Stimulated activated CD4-positive, alpha-beta T cell treated with anti-CD3 and anti-CD28 coated beads, TNF-alpha, amount 100 ng/mL, for 4 hours (primary cell): Measurements from ENCODE around the gene RAPGEF6.
"Not testable (repeated sequence)": the region's sequence is repeated elsewhere in the genome, so short reads cannot be mapped to it uniquely, and the experiment has no call there.

ENCODE experiments used
- DNase-seq, 3 experiments: peaks; one replicate each; pipeline ENCODE4 v3.0.0-alpha.2; 2020; ENCODE audit warnings: low read depth in 3 of 3

RAPGEF6 gene

DNA sequence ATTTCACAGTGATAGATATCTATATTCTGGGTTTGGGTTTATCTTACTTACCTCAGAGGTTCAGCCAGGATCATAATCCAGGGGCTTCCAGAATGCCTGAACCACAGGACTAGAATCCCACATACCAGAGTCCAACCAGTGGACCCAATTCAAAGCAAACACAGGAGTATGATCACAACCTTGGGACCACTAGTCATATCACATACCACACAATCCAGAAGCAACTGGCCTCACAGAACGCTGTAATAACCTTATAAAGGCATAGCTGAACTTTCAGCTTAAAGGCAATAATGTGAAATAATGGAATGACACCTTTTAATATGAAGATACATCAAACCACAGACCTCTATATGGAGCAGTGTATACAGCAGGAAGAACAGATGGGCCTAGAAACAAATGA is 25.3 kb downstream of the RAPGEF6 start:
- DNase-seq = no peak

GRCh38 chr5:131608597-131608996 is 26.4 kb downstream of the RAPGEF6 start:
- DNase-seq = no peak

DNA sequence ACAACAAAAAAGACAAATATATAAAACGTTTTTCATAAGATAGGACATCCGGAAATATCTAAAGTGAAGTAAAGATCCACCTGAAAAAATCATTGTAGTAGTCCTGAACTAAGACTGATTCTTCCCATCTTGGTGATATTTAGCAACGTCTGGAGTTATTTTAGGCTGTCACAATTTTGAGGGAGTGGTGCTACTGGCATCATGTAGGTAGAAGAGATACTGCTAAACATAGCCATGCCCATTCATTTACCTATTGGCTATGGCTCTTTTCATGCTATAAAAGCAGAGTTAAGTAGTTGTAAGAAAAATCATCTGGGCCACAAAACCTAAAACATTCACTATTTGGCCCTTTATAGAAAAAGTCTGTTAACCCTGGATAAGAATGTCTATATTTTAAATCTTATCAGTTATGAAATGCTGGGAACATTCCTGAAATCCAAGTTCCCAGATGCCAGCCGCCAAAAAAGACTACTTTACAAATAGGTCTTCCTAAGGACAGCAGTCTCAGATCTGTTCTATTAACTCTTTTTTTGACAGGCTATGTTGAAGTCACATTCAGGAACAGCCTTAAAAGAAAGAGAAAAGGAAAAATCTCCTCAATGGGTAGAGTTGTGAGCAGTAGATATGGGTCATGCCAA is 27.0 kb downstream of the RAPGEF6 start:
- DNase-seq = no peak

DNA sequence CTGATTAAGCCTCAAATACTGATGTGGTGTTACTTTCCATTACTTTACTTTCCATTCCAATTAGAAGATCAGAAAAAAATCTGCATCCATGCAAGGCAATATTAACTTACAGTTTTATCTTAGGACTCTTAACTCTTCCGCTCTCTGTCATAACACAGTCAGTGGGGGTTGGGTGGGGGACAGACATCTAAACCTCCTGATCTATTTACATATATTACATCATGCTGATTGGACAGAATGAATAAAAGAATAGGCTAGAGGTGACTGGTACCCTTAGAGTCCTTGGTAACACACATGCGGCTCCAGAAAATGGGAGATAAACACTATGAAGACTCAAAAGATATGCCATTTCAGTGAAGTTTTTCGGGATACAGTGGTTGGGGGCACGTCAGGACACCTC is 27.6 kb downstream of the RAPGEF6 start:
- no peak for DNase-seq

DNA sequence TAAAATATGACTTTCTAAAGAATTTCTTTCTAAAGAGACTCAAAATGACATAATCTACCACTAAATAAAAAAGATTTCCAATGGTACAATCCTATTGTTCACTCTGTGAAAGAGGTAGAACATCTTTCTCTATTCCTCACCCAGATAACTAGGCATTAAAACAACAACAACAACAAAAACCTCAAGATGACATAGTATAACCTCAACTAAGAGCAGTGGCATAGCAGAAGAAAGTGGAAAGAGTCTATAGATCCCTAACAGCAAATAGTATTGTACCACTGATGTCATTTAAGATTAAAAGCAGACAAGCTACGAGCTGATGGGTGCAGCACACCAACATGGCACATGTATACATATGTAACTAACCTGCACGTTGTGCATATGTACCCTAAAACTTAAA is 29.9 kb downstream of the RAPGEF6 start:
- DNase-seq = no peak

DNA sequence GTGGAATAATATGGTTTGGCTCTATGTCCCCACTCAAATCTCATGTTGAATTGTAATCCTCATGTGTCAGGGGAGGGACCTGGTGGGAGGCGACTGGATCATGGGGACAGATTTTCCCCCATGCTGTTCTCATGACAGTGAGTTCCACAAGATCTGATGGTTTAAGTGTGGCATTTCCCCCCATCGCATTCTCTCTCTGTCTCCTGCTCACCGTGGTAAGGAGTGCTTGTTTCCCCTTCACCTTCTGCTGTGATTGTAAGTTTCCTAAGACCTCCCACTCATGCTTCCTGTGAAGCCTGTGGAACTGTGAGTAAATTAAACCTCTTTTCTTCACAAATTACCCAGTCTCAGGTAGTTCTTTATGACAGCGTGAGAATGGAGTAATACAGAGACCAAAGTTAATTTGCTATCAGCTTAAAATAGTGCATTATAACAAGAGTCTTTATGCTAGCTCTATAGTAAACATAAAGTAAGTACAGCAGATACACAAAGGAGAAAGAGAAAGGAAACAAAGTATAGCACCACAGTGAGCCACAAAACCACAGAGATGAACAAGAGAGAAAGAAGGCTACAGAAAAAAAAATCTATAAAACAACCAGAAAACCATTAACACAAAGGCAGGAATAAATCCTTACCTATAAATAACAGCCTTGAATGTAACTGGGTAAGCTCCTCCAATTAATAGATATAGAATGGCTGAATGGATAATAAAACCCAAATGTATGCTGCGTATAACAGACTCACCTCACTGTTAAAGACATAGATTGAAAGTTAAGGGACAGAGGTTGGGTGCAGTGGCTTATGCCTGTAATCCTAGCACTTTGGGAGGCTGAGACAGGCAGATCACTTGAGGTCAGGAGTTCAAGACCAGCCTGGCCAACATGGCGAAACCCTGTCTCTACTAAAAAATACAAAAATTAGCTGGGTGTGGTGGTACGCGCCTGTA is 39.7 kb downstream of the RAPGEF6 start:
- peak in 1 of 3 experiments; percentile 12 for DNase-seq

DNA sequence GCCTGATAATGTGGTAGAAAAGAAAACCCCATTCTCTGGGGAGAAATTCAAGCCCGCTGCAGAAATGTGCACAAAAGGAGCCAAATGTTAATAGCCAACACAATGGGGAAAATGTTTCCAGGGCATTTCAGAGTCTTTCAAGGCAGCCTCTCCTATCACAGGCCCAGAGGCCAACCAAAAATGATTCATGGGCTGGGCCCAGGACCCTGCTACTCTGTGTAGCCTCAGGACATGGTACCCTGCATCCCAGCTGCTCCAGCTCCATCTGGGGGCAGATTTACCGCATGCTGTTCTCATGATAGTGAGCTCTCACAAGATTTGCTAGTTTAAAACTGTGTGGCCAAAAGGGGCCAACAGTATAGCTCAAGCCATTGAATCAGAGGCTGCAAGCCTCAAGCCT is 41.1 kb downstream of the RAPGEF6 start:
- DNase-seq = no peak

- DNase-seq = not testable (repeated sequence)
Measured at GRCh38 chr5:131593436-131593835, 41.6 kb downstream of the RAPGEF6 start.

DNA sequence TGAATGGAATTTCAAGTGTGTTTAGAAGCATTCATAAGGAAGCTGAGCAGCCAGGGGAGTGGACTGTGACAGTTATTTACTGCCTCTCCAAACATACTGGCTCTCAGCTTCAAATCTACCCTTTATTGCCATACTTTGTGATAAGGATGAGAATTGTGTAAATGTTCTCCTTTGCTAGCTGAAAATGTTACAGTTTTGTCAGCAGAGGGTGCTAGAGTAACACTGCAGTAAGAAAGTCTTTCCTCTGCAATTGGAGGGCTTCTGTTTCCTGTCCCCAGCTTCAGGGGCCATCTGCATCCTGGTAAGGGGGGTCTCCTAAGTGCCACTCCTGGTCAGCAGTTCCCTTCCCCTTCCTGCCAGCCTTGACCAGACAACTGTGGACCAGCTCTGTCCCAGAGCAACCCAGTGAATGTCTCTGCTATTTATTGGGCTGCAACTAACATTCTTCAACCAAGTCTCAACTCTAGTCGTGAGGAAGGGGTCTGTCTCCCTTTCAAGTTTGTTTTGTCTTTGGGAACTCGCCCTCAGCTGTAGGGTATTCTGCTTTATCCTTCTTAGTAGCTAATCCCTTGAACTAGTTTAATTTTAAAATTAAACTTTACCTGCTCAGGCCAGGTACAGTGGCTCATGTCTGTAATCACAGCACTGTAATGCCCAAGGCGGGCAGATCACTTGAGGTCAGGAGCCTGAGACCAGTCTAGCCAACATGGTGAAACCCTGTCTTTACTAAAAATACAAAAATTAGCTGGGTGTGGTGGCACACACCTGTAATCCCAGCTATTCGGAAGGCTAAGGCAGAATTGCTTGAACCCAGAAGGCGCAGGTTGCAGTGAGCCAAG is 45.3 kb downstream of the RAPGEF6 start:
- peak in 1 of 3 experiments; percentile 5 for DNase-seq

- no peak for DNase-seq
Measured at GRCh38 chr5:131587541-131587940, 47.5 kb downstream of the RAPGEF6 start.

GRCh38 chr5:131581702-131582101 is 53.3 kb downstream of the RAPGEF6 start:
- DNase-seq = no peak

DNA sequence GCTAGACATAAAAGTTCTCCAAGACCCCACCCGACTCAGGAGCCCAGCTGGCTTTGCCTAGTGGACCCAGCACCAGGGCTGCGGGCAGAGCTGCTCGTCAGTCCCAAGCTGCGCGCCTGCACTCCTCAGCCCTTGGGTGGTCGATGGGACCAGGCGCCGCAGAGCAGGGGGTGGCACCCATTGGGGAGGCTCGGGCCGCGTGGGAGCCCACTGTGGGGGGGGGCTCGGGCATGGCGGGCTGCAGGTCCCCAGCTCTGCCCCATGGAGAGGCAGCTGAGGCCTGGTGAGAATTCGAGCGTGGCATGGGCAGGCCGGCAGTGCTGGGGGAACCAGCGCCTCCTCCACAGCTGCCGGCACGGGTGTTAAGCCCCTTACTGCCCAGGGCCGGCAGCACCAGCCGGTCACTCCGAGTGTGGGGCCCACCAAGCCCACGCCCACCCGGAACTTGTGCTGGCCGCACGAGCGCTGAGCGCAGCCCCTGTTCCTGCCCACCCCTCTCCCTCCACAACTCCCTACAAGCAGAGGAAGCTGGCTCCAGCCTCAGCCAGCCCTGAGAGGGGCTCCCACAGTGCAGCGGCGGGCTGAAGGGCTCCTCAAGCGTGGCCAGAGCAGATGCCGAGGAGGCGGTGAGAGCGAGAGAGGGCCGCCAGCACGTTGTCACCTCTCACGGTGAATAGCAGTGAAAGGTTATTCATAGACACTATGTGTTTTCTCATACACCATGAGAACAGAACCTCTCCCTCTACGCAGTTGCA is 54.9 kb downstream of the RAPGEF6 start:
- no peak for DNase-seq

DNA sequence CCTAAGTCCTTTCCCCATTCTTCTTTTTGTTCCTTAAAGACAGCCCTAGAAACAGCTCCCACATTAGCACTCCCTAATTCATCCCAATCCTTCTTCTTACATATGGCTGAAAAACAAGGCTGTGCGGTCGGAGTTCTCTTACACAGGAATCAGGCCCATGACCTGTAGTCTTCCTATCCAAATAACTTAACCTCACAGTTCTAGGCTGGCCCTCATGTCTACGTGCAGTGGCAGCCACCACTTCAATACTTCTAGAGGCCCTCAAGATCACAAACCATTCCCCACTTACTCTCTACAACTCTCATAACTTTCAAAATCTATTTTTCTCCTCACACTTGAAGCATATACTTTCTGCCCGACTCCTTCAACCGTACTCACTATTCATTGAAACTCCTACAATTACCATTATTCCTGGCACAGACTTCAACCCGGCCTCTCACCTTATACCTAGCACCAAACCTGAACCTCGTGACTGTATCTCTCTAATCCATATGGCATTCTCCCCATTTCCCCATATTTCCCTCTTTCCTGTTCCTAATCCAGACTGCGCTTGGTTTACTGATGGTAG is 59.3 kb downstream of the RAPGEF6 start:
- DNase-seq = no peak

GRCh38 chr5:131571669-131572168 is 63.3 kb downstream of the RAPGEF6 start:
- DNase-seq = no peak

DNA sequence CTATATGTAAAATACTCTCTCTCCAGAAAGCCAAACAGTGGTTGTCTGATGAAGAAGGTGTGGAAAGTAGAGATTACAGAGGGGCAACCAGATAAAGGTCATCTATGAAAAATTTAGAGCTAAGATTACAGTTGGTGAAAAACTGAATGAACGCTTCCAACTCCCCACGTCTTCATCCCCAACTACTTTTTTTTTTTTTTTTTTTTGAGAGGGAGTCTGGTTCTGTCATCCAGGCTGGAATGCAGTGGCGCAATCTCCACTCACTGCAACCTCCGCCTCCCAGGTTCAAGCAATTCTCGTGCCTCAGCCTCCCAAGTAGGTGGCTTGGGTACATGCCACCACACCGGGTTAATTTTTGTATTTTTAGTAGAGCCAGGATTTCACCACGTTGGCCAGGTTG is 64.3 kb downstream of the RAPGEF6 start:
- no peak for DNase-seq

GRCh38 chr5:131564229-131564652 is 70.8 kb downstream of the RAPGEF6 start:
- no peak for DNase-seq

GRCh38 chr5:131563434-131564228 is 71.4 kb downstream of the RAPGEF6 start:
- DNase-seq = no peak

DNA sequence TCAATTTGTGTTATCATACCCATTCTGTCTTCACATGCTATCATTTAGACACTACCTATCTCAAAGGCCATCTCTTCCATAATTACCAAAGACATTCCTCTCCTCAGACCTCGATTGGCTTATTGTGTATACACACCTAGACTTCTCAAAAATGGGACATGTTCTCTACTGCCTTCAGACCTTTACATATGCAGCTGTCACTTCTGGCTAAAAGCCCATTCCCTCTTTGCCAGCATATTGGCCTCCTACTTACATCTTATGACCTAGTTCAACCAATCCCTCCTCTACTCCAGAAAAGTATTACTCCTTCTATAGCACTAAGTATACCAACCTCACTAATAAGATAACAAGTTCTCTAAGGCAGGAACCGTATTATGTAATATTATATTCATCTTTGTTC is 84.4 kb downstream of the RAPGEF6 start:
- no peak for DNase-seq

DNA sequence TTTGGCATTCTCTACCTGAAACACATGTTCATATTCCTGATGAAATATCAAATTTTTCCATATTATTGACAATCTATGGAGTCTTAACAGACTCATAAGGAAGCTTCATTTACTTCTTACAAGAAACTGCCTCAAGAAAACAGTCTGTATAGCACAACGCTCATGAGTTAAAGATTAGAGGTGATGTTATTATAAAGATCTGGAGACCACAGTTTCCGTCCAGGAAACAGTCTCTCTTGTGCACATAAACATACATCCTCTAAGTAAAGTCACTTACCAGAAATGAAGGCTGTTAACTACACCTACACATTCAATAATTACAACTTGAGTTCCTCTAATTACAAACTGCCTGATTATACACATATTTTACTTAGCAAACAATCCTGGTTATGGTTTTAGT is 86.9 kb downstream of the RAPGEF6 start:
- no peak for DNase-seq

GRCh38 chr5:131545845-131546244 is 89.2 kb downstream of the RAPGEF6 start:
- DNase-seq = no peak
